H1 (cell line): ENCODE data around the gene RPS18. TPM values are rescaled to one million over a fixed set of nuclear protein-coding genes. Genes with fewer than 3 reads are reported as not detected.

Experiments
- CBX5 ChIP-seq: fragments of 300-800, 300-1000 bp; sonication (generic); IDR thresholded peaks from 2 replicates; pipeline ENCODE4 v1.7.1; 2016; ENCODE audit warnings: antibody characterized with exemption, low read length, low read depth
- HDAC6 ChIP-seq: IDR thresholded peaks from one replicate; pipeline ENCODE4 v1.7.1; 2012; ENCODE audit warnings: low read depth, mild to moderate bottlenecking, inconsistent platforms, low read length, moderate library complexity
- NANOG ChIP-seq: IDR thresholded peaks from 2 replicates; pipeline ENCODE4 v1.6.1; 2011; ENCODE audit warnings: low read length, low read depth, mild to moderate bottlenecking, inconsistent platforms; ENCODE audit not compliant: insufficient read depth, poor library complexity, severe bottlenecking
- RXRA ChIP-seq: IDR thresholded peaks from 2 replicates; pipeline ENCODE4 v1.6.1; 2011; ENCODE audit warnings: low read depth, mild to moderate bottlenecking, low read length, moderate library complexity; ENCODE audit not compliant: insufficient read depth
- SRF ChIP-seq: IDR thresholded peaks from 2 replicates; pipeline ENCODE4 v1.6.1; 2011; ENCODE audit warnings: mild to moderate bottlenecking, low read depth, low read length, moderate library complexity
- TEAD4 ChIP-seq: IDR thresholded peaks from 2 replicates; pipeline ENCODE4 v1.6.1; 2012; ENCODE audit warnings: low read depth, low read length, inconsistent platforms, mixed read lengths
- polyA plus RNA-seq, 7 experiments: library from polyadenylated mRNA; depleted of rRNA in 3 of 7; stranded (reverse) in 5 of 7; unstranded in 2 of 7; fragments of >200 nt in 5 of 7; fragments of 200-250 nt in 2 of 7; gene quantifications; 1 replicate in 5 of 7; 2 replicates in 1 of 7; 4 replicates in 1 of 7; pipeline versions ENCODE4 v1.2.1 to v1.2.3, GENCODE V29; 2011 to 2013; ENCODE audit warnings: missing spikeins in 2 of 7, mixed read lengths in 2 of 7
- total RNA-seq: library from RNA; stranded (reverse); fragmentation: NEBNext Ultra II Directional; extraction: Animal tissue kit (Norgen Biotek cat#: 25700); gene quantifications from 2 replicates; pipeline ENCODE4 v1.2.1, GENCODE V29; 2021
- TF ChIP-seq, protein P1 (sequence below): fragments of 300-600 bp; sonication (generic); IDR thresholded peaks from 2 replicates; pipeline ENCODE4 v1.7.1; 2012; ENCODE audit warnings: low read length, moderate library complexity, mild to moderate bottlenecking, inconsistent platforms; ENCODE audit not compliant: insufficient replicate concordance
- TF ChIP-seq, protein P2 (sequence below): IDR thresholded peaks from 2 replicates; pipeline ENCODE4 v1.6.1; 2012; ENCODE audit warnings: low read length, inconsistent platforms

RPS18 gene
- total and polyA plus RNA-seq, 2 of the 8 experiments (the other 6 are each of a cell fraction or from before 2014, with no cell fraction given) = 2,796 to 7,099 TPM

DNA sequence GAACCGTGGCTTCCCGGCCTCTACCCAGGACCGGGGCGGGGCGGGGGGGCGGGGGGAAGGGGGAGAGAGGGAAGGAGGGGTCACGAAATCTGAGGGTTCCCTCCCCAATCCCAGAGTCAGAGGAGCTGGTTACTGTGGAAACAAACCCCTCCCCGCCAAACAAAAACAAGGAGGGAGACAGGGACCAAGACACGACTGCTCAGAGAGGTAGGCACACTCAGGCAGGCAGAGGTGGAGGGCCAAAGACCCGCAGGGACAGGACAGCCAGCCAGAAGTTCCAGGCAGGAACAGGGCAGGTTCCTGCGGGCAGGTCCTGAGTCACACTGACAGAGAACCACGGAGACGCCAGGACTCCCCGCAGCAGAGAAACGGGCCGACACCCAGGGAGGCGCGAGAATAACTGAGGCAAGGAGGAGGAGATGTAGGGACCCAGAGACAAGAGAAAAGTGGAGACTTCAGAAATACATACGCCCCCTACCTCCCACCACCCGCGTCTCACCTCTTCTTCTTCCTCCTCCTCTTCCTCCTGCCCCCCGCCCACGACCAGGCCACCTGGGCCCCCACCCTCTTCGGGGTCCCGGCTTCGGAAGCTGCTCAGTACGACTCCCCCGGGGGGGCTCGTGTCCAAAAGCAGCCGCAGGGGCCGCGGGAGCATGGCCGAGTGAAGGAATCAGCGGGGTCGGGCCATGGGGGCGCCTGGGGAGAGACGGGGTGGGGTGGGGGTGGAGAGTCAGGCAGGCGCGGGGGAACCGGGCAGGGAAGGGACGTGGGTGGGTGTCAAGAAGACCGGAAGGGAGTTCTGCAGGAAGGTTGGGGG is 26.3 kb downstream of the RPS18 start (continued):
- TF ChIP-seq TEAD4 = no peak
- no peak for TF ChIP-seq NANOG
- TF ChIP-seq SRF = no peak
- no peak for TF ChIP-seq CBX5
- TF ChIP-seq HDAC6 = no peak
- no peak for TF ChIP-seq RXRA
- TF ChIP-seq, protein P1, sequence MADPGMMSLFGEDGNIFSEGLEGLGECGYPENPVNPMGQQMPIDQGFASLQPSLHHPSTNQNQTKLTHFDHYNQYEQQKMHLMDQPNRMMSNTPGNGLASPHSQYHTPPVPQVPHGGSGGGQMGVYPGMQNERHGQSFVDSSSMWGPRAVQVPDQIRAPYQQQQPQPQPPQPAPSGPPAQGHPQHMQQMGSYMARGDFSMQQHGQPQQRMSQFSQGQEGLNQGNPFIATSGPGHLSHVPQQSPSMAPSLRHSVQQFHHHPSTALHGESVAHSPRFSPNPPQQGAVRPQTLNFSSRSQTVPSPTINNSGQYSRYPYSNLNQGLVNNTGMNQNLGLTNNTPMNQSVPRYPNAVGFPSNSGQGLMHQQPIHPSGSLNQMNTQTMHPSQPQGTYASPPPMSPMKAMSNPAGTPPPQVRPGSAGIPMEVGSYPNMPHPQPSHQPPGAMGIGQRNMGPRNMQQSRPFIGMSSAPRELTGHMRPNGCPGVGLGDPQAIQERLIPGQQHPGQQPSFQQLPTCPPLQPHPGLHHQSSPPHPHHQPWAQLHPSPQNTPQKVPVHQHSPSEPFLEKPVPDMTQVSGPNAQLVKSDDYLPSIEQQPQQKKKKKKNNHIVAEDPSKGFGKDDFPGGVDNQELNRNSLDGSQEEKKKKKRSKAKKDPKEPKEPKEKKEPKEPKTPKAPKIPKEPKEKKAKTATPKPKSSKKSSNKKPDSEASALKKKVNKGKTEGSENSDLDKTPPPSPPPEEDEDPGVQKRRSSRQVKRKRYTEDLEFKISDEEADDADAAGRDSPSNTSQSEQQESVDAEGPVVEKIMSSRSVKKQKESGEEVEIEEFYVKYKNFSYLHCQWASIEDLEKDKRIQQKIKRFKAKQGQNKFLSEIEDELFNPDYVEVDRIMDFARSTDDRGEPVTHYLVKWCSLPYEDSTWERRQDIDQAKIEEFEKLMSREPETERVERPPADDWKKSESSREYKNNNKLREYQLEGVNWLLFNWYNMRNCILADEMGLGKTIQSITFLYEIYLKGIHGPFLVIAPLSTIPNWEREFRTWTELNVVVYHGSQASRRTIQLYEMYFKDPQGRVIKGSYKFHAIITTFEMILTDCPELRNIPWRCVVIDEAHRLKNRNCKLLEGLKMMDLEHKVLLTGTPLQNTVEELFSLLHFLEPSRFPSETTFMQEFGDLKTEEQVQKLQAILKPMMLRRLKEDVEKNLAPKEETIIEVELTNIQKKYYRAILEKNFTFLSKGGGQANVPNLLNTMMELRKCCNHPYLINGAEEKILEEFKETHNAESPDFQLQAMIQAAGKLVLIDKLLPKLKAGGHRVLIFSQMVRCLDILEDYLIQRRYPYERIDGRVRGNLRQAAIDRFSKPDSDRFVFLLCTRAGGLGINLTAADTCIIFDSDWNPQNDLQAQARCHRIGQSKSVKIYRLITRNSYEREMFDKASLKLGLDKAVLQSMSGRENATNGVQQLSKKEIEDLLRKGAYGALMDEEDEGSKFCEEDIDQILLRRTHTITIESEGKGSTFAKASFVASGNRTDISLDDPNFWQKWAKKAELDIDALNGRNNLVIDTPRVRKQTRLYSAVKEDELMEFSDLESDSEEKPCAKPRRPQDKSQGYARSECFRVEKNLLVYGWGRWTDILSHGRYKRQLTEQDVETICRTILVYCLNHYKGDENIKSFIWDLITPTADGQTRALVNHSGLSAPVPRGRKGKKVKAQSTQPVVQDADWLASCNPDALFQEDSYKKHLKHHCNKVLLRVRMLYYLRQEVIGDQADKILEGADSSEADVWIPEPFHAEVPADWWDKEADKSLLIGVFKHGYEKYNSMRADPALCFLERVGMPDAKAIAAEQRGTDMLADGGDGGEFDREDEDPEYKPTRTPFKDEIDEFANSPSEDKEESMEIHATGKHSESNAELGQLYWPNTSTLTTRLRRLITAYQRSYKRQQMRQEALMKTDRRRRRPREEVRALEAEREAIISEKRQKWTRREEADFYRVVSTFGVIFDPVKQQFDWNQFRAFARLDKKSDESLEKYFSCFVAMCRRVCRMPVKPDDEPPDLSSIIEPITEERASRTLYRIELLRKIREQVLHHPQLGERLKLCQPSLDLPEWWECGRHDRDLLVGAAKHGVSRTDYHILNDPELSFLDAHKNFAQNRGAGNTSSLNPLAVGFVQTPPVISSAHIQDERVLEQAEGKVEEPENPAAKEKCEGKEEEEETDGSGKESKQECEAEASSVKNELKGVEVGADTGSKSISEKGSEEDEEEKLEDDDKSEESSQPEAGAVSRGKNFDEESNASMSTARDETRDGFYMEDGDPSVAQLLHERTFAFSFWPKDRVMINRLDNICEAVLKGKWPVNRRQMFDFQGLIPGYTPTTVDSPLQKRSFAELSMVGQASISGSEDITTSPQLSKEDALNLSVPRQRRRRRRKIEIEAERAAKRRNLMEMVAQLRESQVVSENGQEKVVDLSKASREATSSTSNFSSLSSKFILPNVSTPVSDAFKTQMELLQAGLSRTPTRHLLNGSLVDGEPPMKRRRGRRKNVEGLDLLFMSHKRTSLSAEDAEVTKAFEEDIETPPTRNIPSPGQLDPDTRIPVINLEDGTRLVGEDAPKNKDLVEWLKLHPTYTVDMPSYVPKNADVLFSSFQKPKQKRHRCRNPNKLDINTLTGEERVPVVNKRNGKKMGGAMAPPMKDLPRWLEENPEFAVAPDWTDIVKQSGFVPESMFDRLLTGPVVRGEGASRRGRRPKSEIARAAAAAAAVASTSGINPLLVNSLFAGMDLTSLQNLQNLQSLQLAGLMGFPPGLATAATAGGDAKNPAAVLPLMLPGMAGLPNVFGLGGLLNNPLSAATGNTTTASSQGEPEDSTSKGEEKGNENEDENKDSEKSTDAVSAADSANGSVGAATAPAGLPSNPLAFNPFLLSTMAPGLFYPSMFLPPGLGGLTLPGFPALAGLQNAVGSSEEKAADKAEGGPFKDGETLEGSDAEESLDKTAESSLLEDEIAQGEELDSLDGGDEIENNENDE = no peak
- TF ChIP-seq, protein P2, sequence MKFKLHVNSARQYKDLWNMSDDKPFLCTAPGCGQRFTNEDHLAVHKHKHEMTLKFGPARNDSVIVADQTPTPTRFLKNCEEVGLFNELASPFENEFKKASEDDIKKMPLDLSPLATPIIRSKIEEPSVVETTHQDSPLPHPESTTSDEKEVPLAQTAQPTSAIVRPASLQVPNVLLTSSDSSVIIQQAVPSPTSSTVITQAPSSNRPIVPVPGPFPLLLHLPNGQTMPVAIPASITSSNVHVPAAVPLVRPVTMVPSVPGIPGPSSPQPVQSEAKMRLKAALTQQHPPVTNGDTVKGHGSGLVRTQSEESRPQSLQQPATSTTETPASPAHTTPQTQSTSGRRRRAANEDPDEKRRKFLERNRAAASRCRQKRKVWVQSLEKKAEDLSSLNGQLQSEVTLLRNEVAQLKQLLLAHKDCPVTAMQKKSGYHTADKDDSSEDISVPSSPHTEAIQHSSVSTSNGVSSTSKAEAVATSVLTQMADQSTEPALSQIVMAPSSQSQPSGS = no peak
